GM19043 (cell line): ENCODE data around the gene EVA1C.
"Not testable (repeated sequence)": the region's sequence is repeated elsewhere in the genome, so short reads cannot be mapped to it uniquely, and the experiment has no call there.

Experiments used
- ATAC-seq: cut with Tn5 transposase; IDR thresholded peaks from one replicate; pipeline ENCODE4 v1.9.1; 2021; ENCODE audit warnings: low read depth; ENCODE audit not compliant: unreplicated experiment

The EVA1C gene

GRCh38 chr21:32457360-32457840, 44.9 kb downstream of the EVA1C start:
- ATAC-seq: no peak

- no peak for ATAC-seq
Observed at GRCh38 chr21:32457962-32458361, 45.5 kb downstream of the EVA1C start.

- ATAC-seq: no peak
Observed at GRCh38 chr21:32459972-32460371, 47.5 kb downstream of the EVA1C start.

GRCh38 chr21:32461503-32461902, 49.0 kb downstream of the EVA1C start:
- no peak for ATAC-seq

- not testable (repeated sequence) for ATAC-seq
Observed at GRCh38 chr21:32462564-32462963, 50.1 kb downstream of the EVA1C start.

GRCh38 chr21:32463367-32463766, 50.9 kb downstream of the EVA1C start:
- no peak for ATAC-seq

- no peak for ATAC-seq
Observed at GRCh38 chr21:32463889-32464300, 51.4 kb downstream of the EVA1C start.

- ATAC-seq: no peak
Observed at GRCh38 chr21:32467291-32467690, 54.8 kb downstream of the EVA1C start.

- ATAC-seq: no peak
Observed at GRCh38 chr21:32468681-32469111, 56.2 kb downstream of the EVA1C start.

GRCh38 chr21:32469628-32470027, 57.1 kb downstream of the EVA1C start:
- ATAC-seq: no peak

- no peak for ATAC-seq
Observed at GRCh38 chr21:32470206-32470605, 57.7 kb downstream of the EVA1C start.

- no peak for ATAC-seq
Observed at GRCh38 chr21:32472890-32473765, 60.6 kb downstream of the EVA1C start.

- no peak for ATAC-seq
Observed at GRCh38 chr21:32474179-32475059, 61.9 kb downstream of the EVA1C start.

GRCh38 chr21:32475162-32475812, 62.8 kb downstream of the EVA1C start:
- no peak for ATAC-seq

GRCh38 chr21:32476661-32477423, 64.3 kb downstream of the EVA1C start:
- no peak for ATAC-seq

GRCh38 chr21:32477424-32477745, 64.9 kb downstream of the EVA1C start:
- no peak for ATAC-seq

GRCh38 chr21:32481875-32482408, 69.4 kb downstream of the EVA1C start:
- ATAC-seq: no peak

- ATAC-seq: no peak
Observed at GRCh38 chr21:32482565-32483292, 70.2 kb downstream of the EVA1C start.

- no peak for ATAC-seq
Observed at GRCh38 chr21:32483293-32483595, 70.7 kb downstream of the EVA1C start.
